Activated naive CD8-positive, alpha-beta T cell (primary cell): Measurements from ENCODE around the gene ZNF43.
"Not testable (repeated sequence)": the region's sequence is repeated elsewhere in the genome, so short reads cannot be mapped to it uniquely, and the experiment has no call there.

Experiments used
- H3K27ac Mint-ChIP-seq: one replicate; pipeline ENCODE4 v1.8.0; 2021; ENCODE audit warnings: mixed read lengths
- H3K27me3 Mint-ChIP-seq: one replicate; pipeline ENCODE4 v1.8.0; 2021; ENCODE audit warnings: mixed read lengths
- H3K36me3 Mint-ChIP-seq: one replicate; pipeline ENCODE4 v1.8.0; 2021; ENCODE audit warnings: mixed read lengths
- H3K4me1 Mint-ChIP-seq: one replicate; pipeline ENCODE4 v1.8.0; 2021; ENCODE audit warnings: low read depth, mixed read lengths
- H3K4me3 Mint-ChIP-seq: one replicate; pipeline ENCODE4 v1.8.0; 2021; ENCODE audit warnings: mild to moderate bottlenecking, mixed read lengths
- H3K9me3 Mint-ChIP-seq: one replicate; pipeline ENCODE4 v1.8.0; 2021; ENCODE audit warnings: low read depth, mixed read lengths

Gene ZNF43

GRCh38 chr19:21835810-21836444, at the start of gene ZNF43:
Gene ZNF43 (minus strand): TSS chr19:21836182. CDS start chr19:21836038, 144 bp downstream.
- peak within 1 kb of the TSS; percentile 99 for H3K27ac Mint-ChIP-seq
- H3K4me1 Mint-ChIP-seq = peaks cover 35% of the 10 kb centered on the region
- H3K4me3 Mint-ChIP-seq = peak within 1 kb of the TSS; percentile 98
- peaks cover 15% of the 10 kb centered on the region for H3K36me3 Mint-ChIP-seq
- H3K9me3 Mint-ChIP-seq = peaks cover 1% of the 10 kb centered on the region
- H3K27me3 Mint-ChIP-seq = no peaks in the 10 kb centered on the region

GRCh38 chr19:21885516-21885915, 49.5 kb upstream of the ZNF43 start:
- H3K27me3 Mint-ChIP-seq = not testable (repeated sequence)

GRCh38 chr19:21884786-21885185, 48.8 kb upstream of the ZNF43 start:
- not testable (repeated sequence) for H3K27ac Mint-ChIP-seq, H3K4me1 Mint-ChIP-seq, H3K9me3 Mint-ChIP-seq, H3K36me3 Mint-ChIP-seq, H3K4me3 Mint-ChIP-seq, H3K27me3 Mint-ChIP-seq

More at GRCh38 chr19:21885516-21885915, 49.5 kb upstream of the ZNF43 start:
- H3K27ac Mint-ChIP-seq, H3K9me3 Mint-ChIP-seq, H3K36me3 Mint-ChIP-seq, H3K4me3 Mint-ChIP-seq, H3K4me1 Mint-ChIP-seq: not testable (repeated sequence)

- Mint-ChIP-seq H3K9me3 (no peaks in the 10 kb centered on the region), H3K4me3 (no peak overlapping the region), H3K27ac (no peak overlapping the region), H3K36me3 (no peaks in the 10 kb centered on the region), H3K27me3 (peaks cover 5% of the 10 kb centered on the region), H3K4me1 (no peaks in the 10 kb centered on the region)
Observed at GRCh38 chr19:21883516-21883915, 47.5 kb upstream of the ZNF43 start.

- H3K27me3 Mint-ChIP-seq, H3K9me3 Mint-ChIP-seq, H3K36me3 Mint-ChIP-seq, H3K4me3 Mint-ChIP-seq, H3K4me1 Mint-ChIP-seq, H3K27ac Mint-ChIP-seq: not testable (repeated sequence)
Observed at GRCh38 chr19:21880761-21881160, 44.8 kb upstream of the ZNF43 start.

GRCh38 chr19:21878646-21879045, 42.7 kb upstream of the ZNF43 start:
- Mint-ChIP-seq H3K27me3 (no peaks in the 10 kb centered on the region), H3K27ac (no peak overlapping the region), H3K4me3 (no peak overlapping the region), H3K36me3 (no peaks in the 10 kb centered on the region), H3K9me3 (no peaks in the 10 kb centered on the region), H3K4me1 (no peaks in the 10 kb centered on the region)

- H3K36me3 Mint-ChIP-seq = no peaks in the 10 kb centered on the region
- no peaks in the 10 kb centered on the region for H3K27me3 Mint-ChIP-seq
- no peaks in the 10 kb centered on the region for H3K9me3 Mint-ChIP-seq
- H3K27ac Mint-ChIP-seq = no peak overlapping the region
- no peak overlapping the region for H3K4me3 Mint-ChIP-seq
- no peaks in the 10 kb centered on the region for H3K4me1 Mint-ChIP-seq
Observed at GRCh38 chr19:21877976-21878375, 42.0 kb upstream of the ZNF43 start.

GRCh38 chr19:21876608-21877007, 40.6 kb upstream of the ZNF43 start:
- not testable (repeated sequence) for H3K9me3 Mint-ChIP-seq

GRCh38 chr19:21856773-21857514, 21.0 kb upstream of the ZNF43 start:
- Mint-ChIP-seq H3K27me3 (peaks cover 2% of the 10 kb centered on the region), H3K4me1 (peaks cover 9% of the 10 kb centered on the region), H3K36me3 (peaks cover 2% of the 10 kb centered on the region), H3K9me3 (no peaks in the 10 kb centered on the region), H3K4me3 (no peak overlapping the region), H3K27ac (no peak overlapping the region)

More at GRCh38 chr19:21876608-21877007, 40.6 kb upstream of the ZNF43 start:
- not testable (repeated sequence) for H3K36me3 Mint-ChIP-seq, H3K27me3 Mint-ChIP-seq, H3K27ac Mint-ChIP-seq, H3K4me3 Mint-ChIP-seq, H3K4me1 Mint-ChIP-seq

GRCh38 chr19:21851596-21852345, 15.8 kb upstream of the ZNF43 start:
- no peaks in the 10 kb centered on the region for H3K9me3 Mint-ChIP-seq
- H3K36me3 Mint-ChIP-seq = peaks cover 4% of the 10 kb centered on the region
- H3K4me1 Mint-ChIP-seq = peaks cover 28% of the 10 kb centered on the region
- H3K27me3 Mint-ChIP-seq = no peaks in the 10 kb centered on the region
- H3K27ac Mint-ChIP-seq = peak overlapping the region; percentile 86
- H3K4me3 Mint-ChIP-seq = peak overlapping the region; percentile 91

GRCh38 chr19:21850656-21851255, 14.8 kb upstream of the ZNF43 start:
- Mint-ChIP-seq H3K27me3 (no peaks in the 10 kb centered on the region), H3K4me1 (peaks cover 32% of the 10 kb centered on the region), H3K4me3 (peak overlapping the region; percentile 91)

GRCh38 chr19:21848706-21849105, 12.7 kb upstream of the ZNF43 start:
- no peak overlapping the region for H3K4me3 Mint-ChIP-seq
- H3K36me3 Mint-ChIP-seq = peaks cover 8% of the 10 kb centered on the region
- H3K4me1 Mint-ChIP-seq = peaks cover 32% of the 10 kb centered on the region
- H3K27me3 Mint-ChIP-seq = no peaks in the 10 kb centered on the region
- peak overlapping the region; percentile 50 for H3K27ac Mint-ChIP-seq
- no peaks in the 10 kb centered on the region for H3K9me3 Mint-ChIP-seq

More at GRCh38 chr19:21850656-21851255, 14.8 kb upstream of the ZNF43 start:
- Mint-ChIP-seq H3K36me3 (peaks cover 3% of the 10 kb centered on the region), H3K27ac (peak overlapping the region; percentile 37), H3K9me3 (no peaks in the 10 kb centered on the region)

GRCh38 chr19:21843081-21843480, 7.1 kb upstream of the ZNF43 start:
- Mint-ChIP-seq H3K4me3 (no peak overlapping the region), H3K4me1 (peaks cover 9% of the 10 kb centered on the region), H3K9me3 (no peaks in the 10 kb centered on the region), H3K27ac (no peak overlapping the region), H3K27me3 (no peaks in the 10 kb centered on the region), H3K36me3 (peaks cover 28% of the 10 kb centered on the region)

- H3K4me3 Mint-ChIP-seq = no peak overlapping the region
- no peaks in the 10 kb centered on the region for H3K27me3 Mint-ChIP-seq
- H3K9me3 Mint-ChIP-seq = no peaks in the 10 kb centered on the region
- H3K27ac Mint-ChIP-seq = no peak overlapping the region
- H3K4me1 Mint-ChIP-seq = peaks cover 8% of the 10 kb centered on the region
- H3K36me3 Mint-ChIP-seq = peaks cover 27% of the 10 kb centered on the region
Observed at GRCh38 chr19:21841488-21842097, 5.6 kb upstream of the ZNF43 start.
